ENCODE data around the gene RIPOR2.
"Not testable (repeated sequence)": the region's sequence is repeated elsewhere in the genome, so short reads cannot be mapped to it uniquely, and the experiment has no call there.

RIPOR2 gene

GRCh38 chr6:24897186-24897585 lies 38.6 kb downstream of the RIPOR2 start:
- H3K27me3 Mint-ChIP-seq: no peaks in the 10 kb centered on the region
- H3K4me1 Mint-ChIP-seq: peaks cover 92% of the 10 kb centered on the region
- ATAC-seq: no peak
- peaks cover 9% of the 10 kb centered on the region for H3K36me3 Mint-ChIP-seq (ENCODE audit: low read depth)
- H3K27ac Mint-ChIP-seq: peak overlapping the region; percentile 59
- no peaks in the 10 kb centered on the region for H3K9me3 Mint-ChIP-seq
- no peak overlapping the region for H3K4me3 Mint-ChIP-seq
- no peak for DNase-seq

- H3K4me1 Mint-ChIP-seq: peaks cover 86% of the 10 kb centered on the region
- H3K9me3 Mint-ChIP-seq: no peaks in the 10 kb centered on the region
- H3K27me3 Mint-ChIP-seq: no peaks in the 10 kb centered on the region
- DNase-seq (no peak), ATAC-seq (peak; percentile 75)
- H3K27ac Mint-ChIP-seq: peak overlapping the region; percentile 89
- H3K36me3 Mint-ChIP-seq (ENCODE audit: low read depth): peaks cover 10% of the 10 kb centered on the region
- peak overlapping the region; percentile 46 for H3K4me3 Mint-ChIP-seq
Measured at GRCh38 chr6:24893342-24893850, 42.4 kb downstream of the RIPOR2 start.

- DNase-seq (no peak), ATAC-seq (peak; percentile 75)
- Mint-ChIP-seq H3K27ac (peak overlapping the region; percentile 95), H3K36me3 (ENCODE audit: low read depth) (peaks cover 13% of the 10 kb centered on the region), H3K4me3 (peak overlapping the region; percentile 57), H3K27me3 (no peaks in the 10 kb centered on the region), H3K4me1 (peaks cover 88% of the 10 kb centered on the region), H3K9me3 (no peaks in the 10 kb centered on the region)
Measured at GRCh38 chr6:24891004-24891403, 44.8 kb downstream of the RIPOR2 start.

GRCh38 chr6:24890471-24890870 lies 45.3 kb downstream of the RIPOR2 start:
- Mint-ChIP-seq H3K4me1 (peaks cover 89% of the 10 kb centered on the region), H3K36me3 (ENCODE audit: low read depth) (peaks cover 13% of the 10 kb centered on the region), H3K27me3 (no peaks in the 10 kb centered on the region), H3K27ac (peak overlapping the region; percentile 95), H3K9me3 (no peaks in the 10 kb centered on the region), H3K4me3 (peak overlapping the region; percentile 57)
- ATAC-seq (no peak), DNase-seq (no peak)

GRCh38 chr6:24888715-24889370 lies 46.9 kb downstream of the RIPOR2 start:
- Mint-ChIP-seq H3K4me1 (peaks cover 87% of the 10 kb centered on the region), H3K36me3 (ENCODE audit: low read depth) (peaks cover 17% of the 10 kb centered on the region), H3K9me3 (no peaks in the 10 kb centered on the region), H3K4me3 (peak overlapping the region; percentile 13), H3K27ac (peak overlapping the region; percentile 92), H3K27me3 (no peaks in the 10 kb centered on the region)
- ATAC-seq (no peak), DNase-seq (no peak)

GRCh38 chr6:24887545-24888140 lies 48.1 kb downstream of the RIPOR2 start:
- peaks cover 16% of the 10 kb centered on the region for H3K36me3 Mint-ChIP-seq (ENCODE audit: low read depth)
- H3K4me3 Mint-ChIP-seq: no peak overlapping the region
- peak overlapping the region; percentile 92 for H3K27ac Mint-ChIP-seq
- H3K27me3 Mint-ChIP-seq: no peaks in the 10 kb centered on the region
- H3K9me3 Mint-ChIP-seq: no peaks in the 10 kb centered on the region
- no peak for ATAC-seq
- H3K4me1 Mint-ChIP-seq: peaks cover 87% of the 10 kb centered on the region
- DNase-seq: no peak

GRCh38 chr6:24883618-24884017 lies 52.1 kb downstream of the RIPOR2 start:
- H3K4me3 Mint-ChIP-seq: peak overlapping the region; percentile 68
- peaks cover 4% of the 10 kb centered on the region for H3K9me3 Mint-ChIP-seq
- no peaks in the 10 kb centered on the region for H3K27me3 Mint-ChIP-seq
- H3K36me3 Mint-ChIP-seq (ENCODE audit: low read depth): peaks cover 23% of the 10 kb centered on the region
- ATAC-seq (peak; percentile 83), DNase-seq (no peak)
- H3K27ac Mint-ChIP-seq: peak overlapping the region; percentile 94
- H3K4me1 Mint-ChIP-seq: peaks cover 90% of the 10 kb centered on the region

GRCh38 chr6:24882835-24883555 lies 52.8 kb downstream of the RIPOR2 start:
- DNase-seq (no peak), ATAC-seq (peak; percentile 55)
- Mint-ChIP-seq H3K27ac (peak overlapping the region; percentile 94), H3K9me3 (peaks cover 7% of the 10 kb centered on the region), H3K4me3 (peak overlapping the region; percentile 68), H3K27me3 (no peaks in the 10 kb centered on the region), H3K36me3 (ENCODE audit: low read depth) (peaks cover 25% of the 10 kb centered on the region), H3K4me1 (peaks cover 88% of the 10 kb centered on the region)

GRCh38 chr6:24882295-24882694 lies 53.5 kb downstream of the RIPOR2 start:
- Mint-ChIP-seq H3K27me3 (no peaks in the 10 kb centered on the region), H3K36me3 (ENCODE audit: low read depth) (peaks cover 32% of the 10 kb centered on the region), H3K27ac (peak overlapping the region; percentile 94), H3K9me3 (peaks cover 14% of the 10 kb centered on the region), H3K4me3 (no peak overlapping the region), H3K4me1 (peaks cover 85% of the 10 kb centered on the region)
- DNase-seq: no peak
- ATAC-seq: no peak

GRCh38 chr6:24881376-24881775 lies 54.4 kb downstream of the RIPOR2 start:
- Mint-ChIP-seq H3K27ac (peak overlapping the region; percentile 94), H3K4me3 (no peak overlapping the region), H3K9me3 (peaks cover 21% of the 10 kb centered on the region), H3K36me3 (ENCODE audit: low read depth) (peaks cover 41% of the 10 kb centered on the region), H3K4me1 (peaks cover 83% of the 10 kb centered on the region), H3K27me3 (no peaks in the 10 kb centered on the region)
- DNase-seq (no peak), ATAC-seq (no peak)

- no peak for ATAC-seq
Measured at GRCh38 chr6:24880451-24880850, 55.3 kb downstream of the RIPOR2 start.

GRCh38 chr6:24879351-24879750 lies 56.4 kb downstream of the RIPOR2 start:
- peaks cover 44% of the 10 kb centered on the region for H3K36me3 Mint-ChIP-seq (ENCODE audit: low read depth)
- ATAC-seq (no peak), DNase-seq (no peak)
- no peak overlapping the region for H3K4me3 Mint-ChIP-seq
- peak overlapping the region; percentile 67 for H3K27ac Mint-ChIP-seq
- H3K9me3 Mint-ChIP-seq: peaks cover 24% of the 10 kb centered on the region
- no peaks in the 10 kb centered on the region for H3K27me3 Mint-ChIP-seq
- H3K4me1 Mint-ChIP-seq: peaks cover 80% of the 10 kb centered on the region

More at GRCh38 chr6:24880451-24880850, 55.3 kb downstream of the RIPOR2 start:
- no peak for DNase-seq
- peak overlapping the region; percentile 67 for H3K27ac Mint-ChIP-seq
- H3K27me3 Mint-ChIP-seq: no peaks in the 10 kb centered on the region
- H3K4me1 Mint-ChIP-seq: peaks cover 82% of the 10 kb centered on the region
- H3K9me3 Mint-ChIP-seq: peaks cover 24% of the 10 kb centered on the region
- peaks cover 43% of the 10 kb centered on the region for H3K36me3 Mint-ChIP-seq (ENCODE audit: low read depth)
- H3K4me3 Mint-ChIP-seq: no peak overlapping the region

- peaks cover 24% of the 10 kb centered on the region for H3K9me3 Mint-ChIP-seq
- not testable (repeated sequence) for DNase-seq, H3K27ac Mint-ChIP-seq, ATAC-seq, H3K27me3 Mint-ChIP-seq, H3K4me3 Mint-ChIP-seq
- peaks cover 57% of the 10 kb centered on the region for H3K36me3 Mint-ChIP-seq (ENCODE audit: low read depth)
- peaks cover 69% of the 10 kb centered on the region for H3K4me1 Mint-ChIP-seq
Measured at GRCh38 chr6:24877747-24878146, 58.0 kb downstream of the RIPOR2 start.

GRCh38 chr6:24876499-24877465 lies 59.0 kb downstream of the RIPOR2 start:
- Mint-ChIP-seq H3K9me3 (peaks cover 24% of the 10 kb centered on the region), H3K27me3 (no peaks in the 10 kb centered on the region), H3K36me3 (ENCODE audit: low read depth) (peaks cover 58% of the 10 kb centered on the region), H3K27ac (peak overlapping the region; percentile 54), H3K4me3 (no peak overlapping the region), H3K4me1 (peaks cover 60% of the 10 kb centered on the region)
- DNase-seq (no peak), ATAC-seq (no peak)
